NCI-H524 treated with DMSO at 0.1 percent for 48 hours (cell line): Measurements from ENCODE around the gene MFNG.

Experiments used
- DNase-seq: peaks from one replicate; lab custom pipeline; 2025; lab: John Stamatoyannopoulos, UW

Gene MFNG

DNA sequence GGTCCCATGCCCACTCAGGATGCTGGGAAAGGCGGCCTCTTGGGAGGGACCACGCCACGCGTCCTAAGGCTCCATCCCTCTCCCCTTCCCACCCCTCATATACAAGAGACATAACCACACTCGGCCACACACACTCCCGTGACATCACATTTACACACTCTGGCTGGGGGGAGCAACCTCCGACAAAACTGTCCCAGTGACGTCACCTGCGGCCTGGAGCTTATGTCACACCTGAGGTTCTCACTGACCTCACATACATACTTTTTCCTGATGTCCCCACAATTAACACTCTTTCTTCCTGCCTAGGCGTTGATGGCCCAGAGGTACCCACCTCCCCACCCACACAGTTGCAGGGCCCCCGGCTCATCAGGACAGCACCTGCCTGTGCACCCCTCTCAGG lies 60.8 kb downstream of the MFNG start:
- no peak for DNase-seq

DNA sequence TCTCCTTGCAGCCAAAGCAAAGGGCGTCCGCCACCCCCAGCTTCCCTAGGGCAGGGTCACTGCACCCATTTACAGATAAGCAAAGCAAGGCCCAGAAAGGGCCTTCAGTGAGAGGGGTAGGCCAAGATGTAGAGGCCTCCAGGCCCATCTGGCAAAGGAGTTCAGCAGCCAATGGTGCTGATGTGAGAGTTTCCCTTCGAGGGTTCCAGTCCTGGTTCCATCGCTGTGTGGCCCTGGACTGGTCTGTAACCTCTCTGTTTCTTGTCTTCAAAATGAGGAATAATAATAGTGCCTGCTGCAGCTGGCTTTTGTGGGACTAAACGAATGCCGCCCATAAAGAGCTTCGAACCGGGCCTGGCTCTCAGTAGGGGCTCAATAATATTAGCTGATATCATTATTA lies 62.9 kb downstream of the MFNG start:
- DNase-seq, result no peak

DNA sequence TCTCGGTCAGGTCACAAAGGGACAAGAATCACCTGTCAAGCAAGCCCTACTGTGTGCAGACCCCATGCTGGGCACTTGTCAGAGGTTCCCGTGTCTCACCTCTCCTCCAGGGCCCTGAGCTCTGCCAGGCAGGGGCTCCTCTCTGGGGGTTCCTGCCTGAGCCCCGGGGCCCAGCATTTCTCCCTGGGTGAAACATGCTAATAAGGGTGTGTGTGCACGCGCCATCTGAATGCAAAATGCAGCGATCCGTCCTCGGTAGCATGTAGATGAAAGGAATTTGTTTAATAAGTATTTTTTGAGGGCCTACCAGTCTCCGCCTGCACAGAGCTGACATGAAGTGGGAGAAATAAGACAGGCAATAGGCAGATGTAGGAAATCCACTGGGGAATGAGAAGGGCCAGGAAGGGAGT lies 64.7 kb downstream of the MFNG start:
- DNase-seq, result no peak

DNA sequence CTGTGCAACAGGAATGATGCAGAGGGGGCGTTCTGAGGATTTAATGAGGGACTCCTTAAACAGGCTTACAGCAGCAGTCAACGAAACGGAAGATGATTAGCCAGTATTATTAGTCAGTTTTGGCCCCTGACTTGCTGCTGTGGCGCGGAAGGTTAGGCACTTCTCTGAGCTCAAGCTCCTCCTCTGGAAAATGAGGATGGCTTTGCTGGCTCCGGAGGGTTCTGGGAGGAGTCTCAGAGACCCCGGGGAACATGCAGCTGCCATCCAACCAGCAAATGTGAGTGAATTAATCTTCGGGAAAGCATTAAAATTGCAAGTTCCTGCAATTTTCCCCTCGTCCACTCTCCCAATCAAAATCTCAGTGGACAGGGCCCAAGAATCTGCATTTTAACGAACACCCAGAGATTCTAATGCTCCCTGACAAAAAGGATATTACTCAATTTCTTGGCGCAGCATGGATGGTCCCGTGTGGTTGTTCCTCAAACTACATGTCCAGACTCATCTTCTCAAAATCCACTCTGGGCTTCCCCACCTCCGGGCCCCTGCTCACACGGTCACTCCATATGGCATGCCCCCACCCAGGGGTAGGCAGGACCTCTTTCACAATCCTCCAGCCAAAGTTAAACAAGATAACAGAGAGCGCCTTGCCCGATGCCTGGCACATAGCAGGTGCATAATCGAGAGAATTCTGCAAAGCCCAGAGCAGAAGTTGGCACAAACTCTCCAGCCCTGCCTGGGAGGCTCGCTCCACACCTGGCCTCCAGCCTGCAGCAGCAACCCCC lies 65.3 kb downstream of the MFNG start:
- DNase-seq, result no peak

DNA sequence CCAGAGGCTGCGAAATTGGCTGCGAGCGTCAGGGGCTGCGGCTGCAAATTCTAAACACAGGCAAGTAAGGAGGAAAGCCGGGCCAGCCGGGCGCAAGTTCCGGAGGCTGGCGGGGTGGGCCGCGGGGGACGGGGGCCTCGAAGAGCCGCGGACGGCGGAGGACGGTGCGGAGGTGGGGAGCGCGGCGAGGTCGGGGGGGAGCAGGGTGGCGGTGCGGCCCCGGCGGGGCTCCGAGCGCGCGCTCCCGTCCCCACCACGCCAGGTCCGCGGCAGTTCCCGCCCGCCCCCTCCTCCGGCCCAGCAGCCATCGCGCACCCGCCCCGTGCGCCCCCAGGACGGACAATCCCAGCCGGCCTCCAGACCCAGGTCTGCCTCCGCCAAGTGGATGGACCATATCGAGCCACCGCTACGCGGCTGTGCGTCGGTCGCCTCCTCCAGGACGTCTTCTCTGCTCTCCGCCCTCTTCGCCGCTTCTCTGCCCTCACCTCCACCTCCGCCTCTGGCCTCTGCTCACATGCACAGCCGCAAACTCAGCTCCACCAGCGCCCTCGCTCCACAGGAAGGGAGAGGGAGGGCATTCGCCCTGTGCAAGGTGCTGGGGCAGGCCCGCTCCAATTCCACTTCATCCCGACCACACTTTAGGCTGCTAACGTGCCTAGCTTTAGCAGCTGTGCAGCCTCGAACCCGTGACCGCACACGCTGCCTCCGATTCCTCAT lies 66.1 kb downstream of the MFNG start:
- no peak for DNase-seq

DNA sequence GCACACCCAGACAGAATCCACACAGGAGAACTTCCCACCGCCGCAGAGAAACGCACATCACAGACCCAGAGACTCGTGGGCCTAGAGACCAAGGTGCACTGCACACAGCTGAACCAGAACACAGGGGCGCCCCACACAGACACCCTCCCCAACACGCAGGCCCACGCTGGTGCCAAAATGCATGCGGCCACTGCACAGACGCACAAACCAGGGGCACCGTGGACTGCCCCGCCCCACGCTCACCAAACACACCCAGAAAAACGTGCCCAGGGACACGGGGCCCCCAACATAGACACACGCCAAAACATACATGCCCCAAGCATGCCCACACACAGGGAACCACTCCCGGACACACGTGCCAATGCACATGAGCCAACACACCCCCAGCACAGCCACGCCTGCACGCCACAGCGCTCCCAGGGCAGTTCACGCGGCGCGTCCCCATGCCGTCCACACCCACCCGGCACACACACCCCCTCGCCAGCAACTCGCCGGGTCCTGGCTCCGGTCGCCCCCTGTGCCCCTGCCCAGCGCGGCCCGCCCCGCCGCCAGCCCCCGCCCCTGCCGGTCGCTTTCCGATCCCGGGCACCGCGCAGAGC lies 66.7 kb downstream of the MFNG start:
- no peak for DNase-seq
